ENCODE measurements around the gene ANKRD49.

DNA sequence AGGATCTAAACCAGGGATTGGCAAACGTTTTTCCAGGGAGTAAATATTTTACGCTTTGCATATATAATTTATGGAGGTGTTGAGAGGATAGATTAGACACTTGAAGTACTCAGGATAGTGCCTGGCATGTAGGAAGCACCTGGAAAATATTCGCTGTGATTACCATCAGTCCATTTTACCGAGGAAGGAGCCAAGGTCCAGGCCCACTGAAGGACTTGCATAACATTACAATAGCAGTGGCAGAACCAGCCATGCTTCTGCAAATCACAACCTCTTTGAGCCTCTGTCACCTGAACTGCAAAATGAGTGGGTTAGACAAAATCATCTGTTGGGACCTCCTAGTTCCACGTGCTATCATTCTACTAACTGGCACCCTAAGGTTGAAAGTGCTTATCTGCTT is 55.4 kb downstream of the ANKRD49 start:
- TF ChIP-seq POLR2A (IDR thresholded peaks at IDR 0.05) (no peak), CTCF (IDR thresholded peaks at IDR 0.05) (no peak), EP300 (IDR thresholded peaks at IDR 0.05) (no peak)
